ENCODE results near the gene FGF11. TPM values are rescaled to one million over a fixed set of nuclear protein-coding genes. Genes with fewer than 3 reads are reported as not detected.

The FGF11 gene
- total and polyA plus RNA-seq, 2 donors from 2014 or later: 1.4 to 7.7 TPM

- DNase-seq: no peak
- TF ChIP-seq CTCF (IDR thresholded peaks at IDR 0.05; ENCODE audit: borderline replicate concordance, extremely low read depth, insufficient read depth): no peak
- FAIRE-seq: no peak
- H3K27ac ChIP-seq (ENCODE audit: low read depth in 2 of 2, low read length in 2 of 2): no peak overlapping the region
- intact Hi-C loops (cut with DNase I): no loop called here
- H3K4me3 ChIP-seq (ENCODE audit: low read length in 3 of 3): no peak overlapping the region
- no peak overlapping the region for H3K9ac ChIP-seq (ENCODE audit: low read length in 3 of 3)
- H3K36me3 ChIP-seq (ENCODE audit: control insufficient read depth in 2 of 3, insufficient read depth in 3 of 3, low read length in 3 of 3): no peaks in the 10 kb centered on the region
- no peaks in the 10 kb centered on the region for H3K9me3 ChIP-seq (ENCODE audit: control insufficient read depth in 2 of 3, insufficient read depth in 1 of 3, low read length in 3 of 3)
- no peaks in the 10 kb centered on the region for H3K27me3 ChIP-seq (ENCODE audit: control insufficient read depth, insufficient read depth, low read length)
- H3K4me1 ChIP-seq (ENCODE audit: control insufficient read depth in 2 of 3, insufficient read depth in 2 of 3, low read depth in 1 of 3, low read length in 3 of 3): no peaks in the 10 kb centered on the region
Measured at GRCh38 chr17:7418472-7419152, 20.7 kb upstream of the FGF11 start.

GRCh38 chr17:7419819-7420610, 19.3 kb upstream of the FGF11 start, which contains the start of gene SPEM1:
Gene SPEM1, plus strand, starts transcription at chr17:7420324. Its CDS starts 61 bp downstream, at chr17:7420385.
- H3K27ac ChIP-seq (ENCODE audit: low read depth in 2 of 2, low read length in 2 of 2): no peak within 1 kb of the TSS
- intact Hi-C loops (cut with DNase I): no loop called here
- no peaks in the 10 kb centered on the region for H3K27me3 ChIP-seq (ENCODE audit: control insufficient read depth, insufficient read depth, low read length)
- H3K9ac ChIP-seq (ENCODE audit: low read length in 3 of 3): no peak within 1 kb of the TSS
- no peak for FAIRE-seq
- H3K4me1 ChIP-seq (ENCODE audit: control insufficient read depth in 2 of 3, insufficient read depth in 2 of 3, low read depth in 1 of 3, low read length in 3 of 3): no peaks in the 10 kb centered on the region
- H3K4me3 ChIP-seq (ENCODE audit: low read length in 3 of 3): no peak within 1 kb of the TSS
- no peaks in the 10 kb centered on the region for H3K36me3 ChIP-seq (ENCODE audit: control insufficient read depth in 2 of 3, insufficient read depth in 3 of 3, low read length in 3 of 3)
- no peak for TF ChIP-seq CTCF (IDR thresholded peaks at IDR 0.05; ENCODE audit: borderline replicate concordance, extremely low read depth, insufficient read depth)
- H3K9me3 ChIP-seq (ENCODE audit: control insufficient read depth in 2 of 3, insufficient read depth in 1 of 3, low read length in 3 of 3): no peaks in the 10 kb centered on the region
- DNase-seq: peak in 4 of 5 donors; percentile 72 to 81 (median 77)

GRCh38 chr17:7421186-7421585, 18.1 kb upstream of the FGF11 start:
- Histone ChIP-seq H3K9ac (ENCODE audit: low read length in 3 of 3) (no peak overlapping the region), H3K36me3 (ENCODE audit: control insufficient read depth in 2 of 3, insufficient read depth in 3 of 3, low read length in 3 of 3) (no peaks in the 10 kb centered on the region), H3K27me3 (ENCODE audit: control insufficient read depth, insufficient read depth, low read length) (no peaks in the 10 kb centered on the region), H3K4me3 (ENCODE audit: low read length in 3 of 3) (no peak overlapping the region), H3K4me1 (ENCODE audit: control insufficient read depth in 2 of 3, insufficient read depth in 2 of 3, low read depth in 1 of 3, low read length in 3 of 3) (no peaks in the 10 kb centered on the region), H3K9me3 (ENCODE audit: control insufficient read depth in 2 of 3, insufficient read depth in 1 of 3, low read length in 3 of 3) (no peaks in the 10 kb centered on the region), H3K27ac (ENCODE audit: low read depth in 2 of 2, low read length in 2 of 2) (no peak overlapping the region)
- intact Hi-C loops (cut with DNase I): no loop called here
- DNase-seq (no peak), FAIRE-seq (no peak)
- no peak for TF ChIP-seq CTCF (IDR thresholded peaks at IDR 0.05; ENCODE audit: borderline replicate concordance, extremely low read depth, insufficient read depth)

Measured in kidney (tissue), 14 donors.